Hepatocyte (in vitro differentiated cells): Measurements from ENCODE around the gene ZP1. TPM values are rescaled to one million over a fixed set of nuclear protein-coding genes. Genes with fewer than 3 reads are reported as not detected.
"Not testable (repeated sequence)": the region's sequence is repeated elsewhere in the genome, so short reads cannot be mapped to it uniquely, and the experiment has no call there.

Experiments used
- DNase-seq: peaks from one replicate; pipeline ENCODE4 v3.0.0-alpha.2; 2016; ENCODE audit warnings: low spot score
- H2AFZ ChIP-seq: fragments of 200-600 bp; sonication (generic); 2 replicates; pipeline ENCODE4 v1.6.0; 2016; ENCODE audit warnings: antibody characterized with exemption, mild to moderate bottlenecking
- H3K27ac ChIP-seq: fragments of 200-600 bp; sonication (generic); 2 replicates; pipeline ENCODE4 v1.5.1; 2016; ENCODE audit warnings: mild to moderate bottlenecking
- H3K27me3 ChIP-seq: fragments of 200-600 bp; sonication (generic); 2 replicates; pipeline ENCODE4 v1.6.1; 2016
- H3K36me3 ChIP-seq: fragments of 200-600 bp; sonication (generic); replicated peaks from 2 replicates; pipeline ENCODE4 v1.5.1; 2016; ENCODE audit warnings: low read depth; ENCODE audit not compliant: insufficient read depth
- H3K4me1 ChIP-seq: fragments of 200-600 bp; sonication (generic); 2 replicates; pipeline ENCODE4 v1.5.1; 2016; ENCODE audit warnings: mild to moderate bottlenecking, moderate library complexity; ENCODE audit not compliant: insufficient read depth
- H3K4me2 ChIP-seq: fragments of 200-600 bp; sonication (generic); 2 replicates; pipeline ENCODE4 v1.6.0; 2016
- H3K4me3 ChIP-seq: fragments of 200-600 bp; sonication (generic); 2 replicates; pipeline ENCODE4 v1.5.1; 2016; ENCODE audit warnings: mild to moderate bottlenecking
- H3K79me2 ChIP-seq: fragments of 200-600 bp; sonication (generic); 2 replicates; pipeline ENCODE4 v1.6.0; 2017; ENCODE audit warnings: mild to moderate bottlenecking
- H3K9me2 ChIP-seq: fragments of 200-600 bp; sonication (generic); replicated peaks from 2 replicates; pipeline ENCODE4 v1.6.0; 2017; ENCODE audit warnings: mild to moderate bottlenecking; ENCODE audit not compliant: insufficient read depth
- H3K9me3 ChIP-seq: fragments of 200-600 bp; sonication (generic); 2 replicates; pipeline ENCODE4 v1.5.1; 2016; ENCODE audit warnings: low read depth, mild to moderate bottlenecking
- H4K20me1 ChIP-seq: fragments of 200-600 bp; sonication (generic); 2 replicates; pipeline ENCODE4 v1.6.0; 2016; ENCODE audit warnings: mild to moderate bottlenecking; ENCODE audit not compliant: insufficient read depth, poor library complexity, severe bottlenecking
- EZH2 ChIP-seq: fragments of 200-600 bp; sonication (generic); IDR thresholded peaks from 2 replicates; pipeline ENCODE4 v1.6.1; 2016; ENCODE audit warnings: antibody characterized with exemption, mild to moderate bottlenecking, borderline replicate concordance
- EZH2phosphoT487 ChIP-seq: fragments of 200-600 bp; sonication (generic); IDR thresholded peaks from one replicate; pipeline ENCODE4 v1.6.1; 2018; ENCODE audit warnings: antibody characterized with exemption, mild to moderate bottlenecking, low read depth, moderate library complexity; ENCODE audit not compliant: unreplicated experiment, severe bottlenecking
- WGBS: methylation state at CpG from one replicate; pipeline ENCODE4 v1.1.6; 2016; ENCODE audit warnings: low lambda C conversion rate; ENCODE audit errors: missing lambda C conversion rate; 5-methylcytosine and 5-hydroxymethylcytosine counted together
- polyA plus RNA-seq: library from polyadenylated mRNA; unstranded; fragments of >200 nt; fragmentation: Nextera tagmentation; extraction: Ambion mirVana; gene quantifications from 2 replicates; pipeline ENCODE4 v1.2.1, GENCODE V29; 2016
- total RNA-seq: library from RNA; depleted of rRNA; stranded (reverse); fragments of >200 nt; gene quantifications from 2 replicates; pipeline ENCODE4 v1.2.3, GENCODE V29; 2014
- TF ChIP-seq, protein P1 (sequence below): fragments of 200-600 bp; sonication (generic); IDR thresholded peaks from 2 replicates; pipeline ENCODE4 v1.5.1; 2016; ENCODE audit warnings: antibody characterized with exemption, mild to moderate bottlenecking; ENCODE audit not compliant: poor library complexity

Gene ZP1
- total and polyA plus RNA-seq, 2 experiments from 2014 or later, result 1.6 TPM; not detected in 1

DNA sequence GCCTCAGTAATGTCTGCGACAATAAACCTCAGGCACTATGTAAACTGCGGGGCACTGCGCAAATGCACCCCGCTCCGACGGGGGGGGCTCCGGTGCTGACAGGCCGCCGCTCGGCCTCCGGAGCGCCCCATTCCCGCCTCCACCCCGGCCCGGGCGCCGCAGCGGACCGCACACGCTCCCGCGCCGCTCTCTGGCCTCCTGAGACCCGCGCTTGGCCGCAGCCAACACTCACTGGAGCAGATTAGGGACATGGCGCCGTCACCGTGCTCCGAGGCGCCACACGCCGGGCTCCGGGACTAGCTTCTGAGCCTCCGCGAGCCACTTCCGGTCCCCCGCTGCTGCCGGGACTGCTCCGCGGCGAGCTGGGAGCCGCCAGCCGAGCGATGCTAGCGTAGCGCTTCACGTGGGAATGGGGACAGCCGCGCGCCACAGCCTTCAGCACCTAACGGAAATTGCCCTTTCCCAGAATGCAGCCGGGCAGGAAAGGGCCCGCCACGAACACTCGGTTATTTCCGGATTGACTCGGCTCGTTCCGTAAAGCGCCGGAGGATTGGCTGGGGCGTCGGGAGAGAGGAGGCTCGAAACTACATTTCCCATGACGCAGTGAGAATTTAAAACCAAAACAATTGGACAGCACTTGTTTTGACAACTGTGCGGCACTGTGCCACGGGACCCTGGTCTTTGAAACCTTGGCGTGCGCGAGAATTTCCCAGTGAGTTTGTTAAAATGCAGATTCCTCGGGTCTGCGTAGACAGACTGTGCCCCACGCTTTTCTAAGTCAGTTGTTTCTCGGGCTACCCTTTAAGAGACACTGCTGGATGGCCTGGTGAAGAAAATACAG is 39.0 kb downstream of the ZP1 start, which contains the start of gene PRPF19:
TSS of gene PRPF19 (minus strand) at position 454 of the 841 bp plus-strand sequence. CDS start at position 251, 203 bp downstream.
- peak within 1 kb of the TSS; percentile 44 for H2AFZ ChIP-seq
- TF ChIP-seq EZH2 (no peak), EZH2phosphoT487 (no peak)
- TF ChIP-seq, protein P1, sequence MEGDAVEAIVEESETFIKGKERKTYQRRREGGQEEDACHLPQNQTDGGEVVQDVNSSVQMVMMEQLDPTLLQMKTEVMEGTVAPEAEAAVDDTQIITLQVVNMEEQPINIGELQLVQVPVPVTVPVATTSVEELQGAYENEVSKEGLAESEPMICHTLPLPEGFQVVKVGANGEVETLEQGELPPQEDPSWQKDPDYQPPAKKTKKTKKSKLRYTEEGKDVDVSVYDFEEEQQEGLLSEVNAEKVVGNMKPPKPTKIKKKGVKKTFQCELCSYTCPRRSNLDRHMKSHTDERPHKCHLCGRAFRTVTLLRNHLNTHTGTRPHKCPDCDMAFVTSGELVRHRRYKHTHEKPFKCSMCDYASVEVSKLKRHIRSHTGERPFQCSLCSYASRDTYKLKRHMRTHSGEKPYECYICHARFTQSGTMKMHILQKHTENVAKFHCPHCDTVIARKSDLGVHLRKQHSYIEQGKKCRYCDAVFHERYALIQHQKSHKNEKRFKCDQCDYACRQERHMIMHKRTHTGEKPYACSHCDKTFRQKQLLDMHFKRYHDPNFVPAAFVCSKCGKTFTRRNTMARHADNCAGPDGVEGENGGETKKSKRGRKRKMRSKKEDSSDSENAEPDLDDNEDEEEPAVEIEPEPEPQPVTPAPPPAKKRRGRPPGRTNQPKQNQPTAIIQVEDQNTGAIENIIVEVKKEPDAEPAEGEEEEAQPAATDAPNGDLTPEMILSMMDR, result no peak
- no peaks in the 10 kb centered on the region for H3K9me2 ChIP-seq
- H3K4me3 ChIP-seq, result peak within 1 kb of the TSS; percentile 52
- H4K20me1 ChIP-seq, result peaks cover 16% of the 10 kb centered on the region
- WGBS, result 2% methylated on average over 74 of the region's 75 CpGs
- peaks cover 14% of the 10 kb centered on the region for H3K4me1 ChIP-seq
- H3K36me3 ChIP-seq, result no peaks in the 10 kb centered on the region
- DNase-seq, result peak; percentile 97
- H3K79me2 ChIP-seq, result peaks cover 37% of the 10 kb centered on the region
- peak within 1 kb of the TSS; percentile 89 for H3K4me2 ChIP-seq
- H3K27ac ChIP-seq, result peak within 1 kb of the TSS; percentile 91
- H3K27me3 ChIP-seq, result no peaks in the 10 kb centered on the region
- no peaks in the 10 kb centered on the region for H3K9me3 ChIP-seq

DNA sequence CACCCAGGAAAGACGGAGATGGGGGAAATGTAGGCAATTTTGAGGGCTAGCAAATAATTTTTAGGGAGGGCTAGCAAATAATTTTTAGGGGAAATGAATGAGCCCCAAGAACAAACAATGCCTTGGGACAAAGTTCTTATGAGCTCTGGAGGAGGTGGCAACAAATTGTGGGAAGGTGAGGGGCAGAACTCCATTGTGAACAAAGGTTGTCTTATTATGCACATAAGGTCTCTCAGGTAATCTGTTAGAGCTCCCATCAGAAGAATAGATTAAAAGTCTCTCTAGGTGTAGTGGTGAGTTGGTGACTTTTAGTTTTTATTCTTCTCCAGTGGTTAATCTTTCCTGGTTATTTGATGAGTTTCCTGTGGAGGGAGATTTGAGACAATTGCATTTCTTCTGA is 41.5 kb downstream of the ZP1 start:
- 60% methylated on average over 1 of the region's 1 CpG for WGBS
- Histone ChIP-seq H3K9me3 (no peaks in the 10 kb centered on the region), H3K4me2 (no peak overlapping the region), H3K27me3 (no peaks in the 10 kb centered on the region), H3K4me3 (no peak overlapping the region), H4K20me1 (peaks cover 12% of the 10 kb centered on the region), H2AFZ (no peak overlapping the region), H3K9me2 (no peaks in the 10 kb centered on the region), H3K27ac (no peak overlapping the region), H3K79me2 (peaks cover 22% of the 10 kb centered on the region), H3K4me1 (peaks cover 14% of the 10 kb centered on the region), H3K36me3 (no peaks in the 10 kb centered on the region)
- no peak for DNase-seq
- TF ChIP-seq, protein P1, result no peak
- TF ChIP-seq EZH2 (no peak), EZH2phosphoT487 (no peak)

DNA sequence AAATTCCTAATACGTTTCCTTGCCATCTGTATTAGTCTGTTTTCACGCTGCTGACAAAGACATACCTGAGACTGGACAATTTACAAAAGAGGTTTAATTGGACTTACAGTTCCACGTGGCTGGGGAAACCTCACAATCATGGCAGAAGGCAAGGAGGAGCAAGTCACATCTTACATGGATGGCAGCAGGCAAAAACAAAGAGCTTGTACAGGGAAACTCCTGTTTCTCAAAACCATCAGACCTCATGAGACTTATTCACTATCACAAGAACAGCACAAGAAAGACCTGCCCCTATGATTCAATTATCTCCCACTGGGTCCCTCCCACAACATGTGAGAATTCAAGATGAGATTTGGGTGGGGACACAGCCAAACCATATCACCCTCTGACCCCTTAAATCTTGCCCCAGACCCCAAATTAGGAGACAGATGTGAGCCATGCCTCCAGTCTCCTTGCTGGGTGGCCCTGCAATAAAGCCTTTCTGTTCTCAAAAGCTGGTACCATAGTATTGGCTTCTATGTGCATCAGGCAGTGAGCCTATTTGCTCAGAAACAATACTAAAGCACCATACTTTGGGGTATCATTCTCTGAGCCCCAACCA is 42.4 kb downstream of the ZP1 start:
- not testable (repeated sequence) for H4K20me1 ChIP-seq, H3K4me1 ChIP-seq, H3K27ac ChIP-seq, H3K4me3 ChIP-seq, H3K9me3 ChIP-seq, H3K9me2 ChIP-seq, H3K4me2 ChIP-seq, H3K36me3 ChIP-seq, H3K27me3 ChIP-seq, H2AFZ ChIP-seq, DNase-seq
- 58% methylated on average over 3 of the region's 3 CpGs for WGBS
- H3K79me2 ChIP-seq, result peaks cover 15% of the 10 kb centered on the region

- no peak overlapping the region for H3K4me3 ChIP-seq
- no peak overlapping the region for H3K27ac ChIP-seq
- no peak for DNase-seq
- peaks cover 12% of the 10 kb centered on the region for H3K79me2 ChIP-seq
- H4K20me1 ChIP-seq, result peaks cover under 1% of the 10 kb centered on the region
- 91% methylated on average over 3 of the region's 3 CpGs for WGBS
- H3K9me2 ChIP-seq, result no peaks in the 10 kb centered on the region
- H3K9me3 ChIP-seq, result no peaks in the 10 kb centered on the region
- peaks cover 2% of the 10 kb centered on the region for H3K4me1 ChIP-seq
- no peaks in the 10 kb centered on the region for H3K27me3 ChIP-seq
- TF ChIP-seq EZH2phosphoT487 (no peak), EZH2 (no peak)
- TF ChIP-seq, protein P1, result no peak
- H3K36me3 ChIP-seq, result no peaks in the 10 kb centered on the region
- no peak overlapping the region for H3K4me2 ChIP-seq
- H2AFZ ChIP-seq, result no peak overlapping the region
These were observed 42.9 kb downstream of the ZP1 start for GRCh38 chr11:60910281-60910687.
